ENCODE measurements around the gene NDUFV2. TPM values are rescaled to one million over a fixed set of nuclear protein-coding genes. Genes with fewer than 3 reads are reported as not detected.

The NDUFV2 gene
- total RNA-seq, 1 donor from 2014 or later, result 103 TPM

GRCh38 chr18:9146224-9146623 is 43.7 kb downstream of the NDUFV2 start:
- TF ChIP-seq, protein P1, sequence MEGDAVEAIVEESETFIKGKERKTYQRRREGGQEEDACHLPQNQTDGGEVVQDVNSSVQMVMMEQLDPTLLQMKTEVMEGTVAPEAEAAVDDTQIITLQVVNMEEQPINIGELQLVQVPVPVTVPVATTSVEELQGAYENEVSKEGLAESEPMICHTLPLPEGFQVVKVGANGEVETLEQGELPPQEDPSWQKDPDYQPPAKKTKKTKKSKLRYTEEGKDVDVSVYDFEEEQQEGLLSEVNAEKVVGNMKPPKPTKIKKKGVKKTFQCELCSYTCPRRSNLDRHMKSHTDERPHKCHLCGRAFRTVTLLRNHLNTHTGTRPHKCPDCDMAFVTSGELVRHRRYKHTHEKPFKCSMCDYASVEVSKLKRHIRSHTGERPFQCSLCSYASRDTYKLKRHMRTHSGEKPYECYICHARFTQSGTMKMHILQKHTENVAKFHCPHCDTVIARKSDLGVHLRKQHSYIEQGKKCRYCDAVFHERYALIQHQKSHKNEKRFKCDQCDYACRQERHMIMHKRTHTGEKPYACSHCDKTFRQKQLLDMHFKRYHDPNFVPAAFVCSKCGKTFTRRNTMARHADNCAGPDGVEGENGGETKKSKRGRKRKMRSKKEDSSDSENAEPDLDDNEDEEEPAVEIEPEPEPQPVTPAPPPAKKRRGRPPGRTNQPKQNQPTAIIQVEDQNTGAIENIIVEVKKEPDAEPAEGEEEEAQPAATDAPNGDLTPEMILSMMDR (conservative IDR thresholded peaks at IDR 0.05; ENCODE audit: low read depth, low read length), result no peak
- no peak overlapping the region for H3K4me3 ChIP-seq (ENCODE audit: low read depth, low read length)
- no peak for DNase-seq (ENCODE audit: low read depth)

- DNase-seq (ENCODE audit: low read depth), result no peak
- no peak overlapping the region for H3K4me3 ChIP-seq (ENCODE audit: low read depth, low read length)
- TF ChIP-seq, protein P1 (conservative IDR thresholded peaks at IDR 0.05; ENCODE audit: low read depth, low read length), result peak; percentile 87
Measured at GRCh38 chr18:9147440-9148202, 45.1 kb downstream of the NDUFV2 start.

GRCh38 chr18:9148203-9148552 is 45.7 kb downstream of the NDUFV2 start:
- H3K4me3 ChIP-seq (ENCODE audit: low read depth, low read length), result no peak overlapping the region
- TF ChIP-seq, protein P1 (conservative IDR thresholded peaks at IDR 0.05; ENCODE audit: low read depth, low read length), result no peak

GRCh38 chr18:9150121-9150520 is 47.6 kb downstream of the NDUFV2 start:
- TF ChIP-seq, protein P1 (conservative IDR thresholded peaks at IDR 0.05; ENCODE audit: low read depth, low read length), result no peak
- DNase-seq (ENCODE audit: low read depth), result no peak
- no peak overlapping the region for H3K4me3 ChIP-seq (ENCODE audit: low read depth, low read length)

More at GRCh38 chr18:9148203-9148552, 45.7 kb downstream of the NDUFV2 start:
- no peak for DNase-seq (ENCODE audit: low read depth)

GRCh38 chr18:9153256-9153655 is 50.8 kb downstream of the NDUFV2 start:
- DNase-seq (ENCODE audit: low read depth), result no peak

DNA sequence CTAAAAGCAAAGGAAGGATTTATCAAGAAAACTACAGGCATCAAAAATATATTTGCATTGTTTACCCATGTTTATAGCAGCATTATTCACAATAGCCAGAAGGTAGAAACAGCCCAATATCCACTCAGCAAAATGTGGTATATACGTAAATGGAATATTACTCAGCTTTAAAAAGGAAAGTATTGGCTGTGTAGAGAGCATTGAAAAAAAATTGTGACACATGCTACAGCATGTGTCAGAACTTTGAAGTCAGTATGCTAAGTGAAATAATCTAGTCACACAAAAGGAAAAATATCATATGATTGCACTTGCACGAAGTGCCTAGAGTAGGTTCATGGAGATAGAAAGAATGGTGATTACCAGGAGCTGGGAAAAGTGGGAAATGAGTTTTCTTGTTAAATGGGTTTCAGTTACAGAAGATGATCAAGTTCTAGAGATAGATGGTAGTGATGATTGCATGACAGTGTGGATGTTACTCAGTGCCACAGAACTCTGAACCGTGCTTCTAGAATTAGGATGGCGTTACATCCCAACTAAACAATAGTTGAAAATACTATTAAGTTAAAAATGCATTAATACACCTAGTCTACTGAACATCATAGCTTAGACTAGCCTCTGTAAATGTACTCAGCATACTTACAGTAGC is 54.2 kb downstream of the NDUFV2 start:
- no peak overlapping the region for H3K4me3 ChIP-seq (ENCODE audit: low read depth, low read length)
- TF ChIP-seq, protein P1 (conservative IDR thresholded peaks at IDR 0.05; ENCODE audit: low read depth, low read length), result no peak
- no peak for DNase-seq (ENCODE audit: low read depth)

More at GRCh38 chr18:9153256-9153655, 50.8 kb downstream of the NDUFV2 start:
- H3K4me3 ChIP-seq (ENCODE audit: low read depth, low read length), result no peak overlapping the region
- TF ChIP-seq, protein P1 (conservative IDR thresholded peaks at IDR 0.05; ENCODE audit: low read depth, low read length), result no peak
